HG02884 (cell line): Measurements from ENCODE around the gene TASP1.

Source experiments
- ATAC-seq: cut with Tn5 transposase; IDR thresholded peaks from one replicate; pipeline ENCODE4 v1.9.1; 2021; ENCODE audit warnings: mild to moderate bottlenecking, moderate library complexity; ENCODE audit not compliant: unreplicated experiment

TASP1 gene

GRCh38 chr20:13447385-13448180 lies 191.1 kb downstream of the TASP1 start:
- no peak for ATAC-seq

GRCh38 chr20:13443690-13444089 lies 195.0 kb downstream of the TASP1 start:
- no peak for ATAC-seq

DNA sequence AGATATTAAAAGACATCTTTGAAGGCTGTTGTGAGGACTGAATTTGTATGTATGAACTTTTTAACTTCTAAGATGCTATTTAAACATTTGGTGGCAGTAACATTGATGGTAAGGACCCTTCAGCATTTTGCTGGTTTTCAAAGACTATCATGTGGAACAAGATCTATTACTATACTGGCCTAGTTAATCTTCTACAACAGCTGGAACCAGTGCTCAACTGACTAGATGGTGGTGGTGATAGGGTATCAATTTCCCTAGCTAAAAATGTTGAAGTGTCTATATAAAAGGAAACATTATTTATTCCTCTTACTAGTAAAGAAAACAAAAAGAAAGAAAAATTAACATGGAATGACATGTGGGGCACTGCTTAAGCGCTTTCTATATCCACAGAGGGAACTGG lies 195.7 kb downstream of the TASP1 start:
- ATAC-seq, result no peak

DNA sequence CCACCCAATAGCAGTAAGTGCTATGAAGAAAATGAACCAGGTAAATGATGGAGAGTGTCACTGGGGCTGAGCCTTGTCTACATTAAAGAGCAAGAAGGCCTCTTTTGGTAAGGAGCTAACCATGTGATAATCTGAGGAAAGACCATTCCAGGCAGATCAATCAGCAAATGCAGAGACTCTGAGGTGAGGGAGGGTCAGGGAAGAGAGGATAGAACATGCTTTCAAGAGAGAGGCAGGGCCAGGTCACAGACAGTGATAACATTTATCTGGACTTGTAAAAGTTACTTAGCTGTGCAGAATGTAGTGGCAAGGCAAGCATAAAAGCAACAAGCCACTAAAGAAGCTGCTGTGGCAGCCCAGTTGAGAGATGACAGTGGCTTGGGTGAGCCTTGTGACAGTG lies 197.3 kb downstream of the TASP1 start:
- no peak for ATAC-seq

- no peak for ATAC-seq
These were observed 202.2 kb downstream of the TASP1 start for GRCh38 chr20:13436530-13436929.

DNA sequence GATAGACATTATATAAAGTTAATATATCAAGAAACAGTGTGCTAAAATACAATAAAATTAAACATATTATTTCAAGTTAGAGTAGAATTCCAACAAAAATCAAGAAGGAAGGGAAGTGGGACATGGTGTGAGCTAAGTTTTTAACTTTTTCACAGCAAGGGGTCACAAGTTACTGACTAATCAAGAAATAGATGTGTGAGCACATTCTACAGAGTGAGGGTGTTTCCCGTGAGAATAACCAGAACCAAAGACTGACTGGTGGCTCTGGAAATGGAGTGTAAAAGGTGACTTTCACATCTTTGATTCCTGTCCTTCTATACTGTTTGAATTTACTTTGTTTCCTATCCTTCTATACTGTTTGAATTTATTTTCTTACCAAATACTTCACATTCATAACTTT lies 206.6 kb downstream of the TASP1 start:
- ATAC-seq, result no peak

- peak; percentile 47 for ATAC-seq
These were observed 208.3 kb downstream of the TASP1 start for GRCh38 chr20:13430346-13431002.

GRCh38 chr20:13428684-13429083 lies 210.0 kb downstream of the TASP1 start:
- no peak for ATAC-seq

- no peak for ATAC-seq
These were observed 211.9 kb downstream of the TASP1 start for GRCh38 chr20:13426870-13427269.

- ATAC-seq, result no peak
These were observed 213.2 kb downstream of the TASP1 start for GRCh38 chr20:13425381-13426135.

DNA sequence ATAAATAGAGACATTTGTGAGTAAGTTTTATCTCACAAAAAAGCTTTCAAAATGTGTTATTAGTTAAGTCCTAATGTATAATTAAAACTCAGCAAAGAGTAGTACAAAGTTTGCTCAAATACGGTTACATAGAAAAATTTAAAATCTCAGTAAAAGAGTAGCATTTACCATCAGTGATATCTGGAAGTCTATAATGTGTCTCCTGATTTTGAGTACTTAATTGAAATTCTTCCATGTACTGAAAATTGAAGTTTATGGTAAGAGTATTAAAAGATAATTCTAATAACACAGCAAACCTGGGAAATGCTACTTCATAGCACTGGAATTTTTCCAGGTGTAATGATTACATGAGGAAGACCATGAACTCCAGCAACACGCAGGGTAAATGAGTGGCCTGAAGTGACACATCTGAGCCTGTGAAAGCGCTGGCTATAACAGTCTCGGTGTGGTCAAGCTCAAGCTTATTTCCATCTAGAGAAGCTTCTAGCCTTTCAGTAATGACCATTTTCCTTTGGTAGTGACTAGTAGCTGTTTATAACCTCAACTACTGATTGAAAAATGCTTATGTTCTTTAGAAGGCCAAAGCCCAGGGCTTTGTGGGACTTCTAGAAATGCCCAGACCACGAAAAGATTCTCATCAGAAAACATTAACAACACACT lies 214.4 kb downstream of the TASP1 start:
- ATAC-seq, result no peak

DNA sequence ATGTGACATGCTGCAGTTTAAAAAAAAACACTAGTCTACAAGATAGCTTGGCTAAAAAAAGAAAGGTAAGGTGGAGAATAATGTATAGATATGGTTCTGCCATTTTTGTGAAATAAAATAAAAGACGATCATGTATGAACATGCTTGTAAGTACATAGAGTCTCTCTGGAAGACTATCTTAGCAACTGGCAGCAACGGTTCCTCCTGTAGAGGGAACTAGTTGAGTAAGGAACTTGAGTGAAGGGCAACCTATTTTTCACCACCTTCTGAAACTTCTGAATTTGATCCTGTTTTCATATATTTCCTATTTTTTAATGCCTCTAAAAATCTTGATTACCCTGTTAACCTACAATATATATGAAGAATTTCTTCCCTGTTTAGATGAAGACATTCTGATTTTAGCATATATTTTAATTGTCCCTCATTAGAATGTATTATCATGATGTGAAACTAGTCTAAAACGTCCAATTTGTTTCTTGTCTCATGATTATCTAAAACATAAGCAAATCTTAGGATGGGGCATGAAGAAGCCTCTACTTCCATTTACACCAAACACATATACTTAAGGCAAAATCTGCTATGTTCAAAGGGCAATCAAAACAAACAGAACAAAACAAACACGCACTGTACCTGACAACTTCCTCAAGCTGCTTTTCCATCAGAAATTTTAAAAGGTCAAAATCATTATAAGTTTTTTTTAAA lies 215.1 kb downstream of the TASP1 start:
- ATAC-seq, result no peak

GRCh38 chr20:13422637-13423036 lies 216.1 kb downstream of the TASP1 start:
- no peak for ATAC-seq

GRCh38 chr20:13420625-13421024 lies 218.1 kb downstream of the TASP1 start:
- no peak for ATAC-seq

DNA sequence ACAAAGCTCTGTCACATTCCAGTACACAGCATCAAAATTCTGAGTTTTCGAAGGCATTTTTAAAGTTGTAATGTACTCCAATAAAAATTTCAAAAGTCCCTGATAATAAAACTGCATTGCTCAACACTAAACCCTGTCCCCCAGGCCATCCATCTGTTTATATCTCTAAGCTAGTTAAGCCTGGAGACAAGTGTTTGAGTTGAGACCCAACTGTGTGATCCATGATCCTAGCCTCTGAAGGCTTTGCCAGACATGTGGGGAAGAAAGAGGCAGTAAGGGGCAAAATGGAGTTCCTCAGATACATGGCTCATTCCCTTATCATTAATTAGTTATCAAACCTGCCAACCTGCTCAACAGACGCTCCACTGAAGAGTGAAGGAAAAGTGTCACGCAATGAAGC lies 219.3 kb downstream of the TASP1 start:
- ATAC-seq, result no peak

- ATAC-seq, result no peak
These were observed 220.2 kb downstream of the TASP1 start for GRCh38 chr20:13418263-13419229.

GRCh38 chr20:13416531-13416930 lies 222.2 kb downstream of the TASP1 start:
- ATAC-seq, result no peak

GRCh38 chr20:13412806-13413445 lies 225.8 kb downstream of the TASP1 start:
- ATAC-seq, result no peak

DNA sequence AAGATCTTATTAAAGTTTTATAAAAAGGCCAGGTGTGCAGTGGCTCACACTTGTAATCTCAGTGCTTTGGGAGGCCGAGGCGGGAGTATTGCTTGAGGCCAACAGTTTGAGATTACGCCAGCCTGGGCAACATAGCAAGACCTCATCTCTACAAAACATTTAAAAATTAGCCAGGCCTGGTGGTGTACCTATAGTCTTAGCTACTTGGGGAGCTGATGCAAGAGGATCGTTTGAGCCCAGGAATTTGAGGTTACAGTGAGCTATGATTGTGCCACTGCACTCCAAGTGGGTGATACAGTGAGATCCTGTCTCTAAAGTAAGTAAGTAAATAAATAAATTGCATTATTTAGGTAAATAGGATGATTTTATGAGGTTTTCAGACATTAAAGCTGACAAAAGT lies 234.4 kb downstream of the TASP1 start:
- ATAC-seq, result no peak
